Glutamatergic neuron (in vitro differentiated cells): ENCODE results near the gene LMBR1L. TPM values are rescaled to one million over a fixed set of nuclear protein-coding genes. Genes with fewer than 3 reads are reported as not detected.

Experiments used
- DNase-seq: peaks from one replicate; pipeline ENCODE4 v3.0.0; 2022
- H3K27ac Mint-ChIP-seq: one replicate; pipeline ENCODE4 v1.8.0; 2020; ENCODE audit warnings: mild to moderate bottlenecking, mixed read lengths, inconsistent platforms; ENCODE audit not compliant: unreplicated experiment
- H3K27me3 Mint-ChIP-seq: one replicate; pipeline ENCODE4 v1.8.0; 2020; ENCODE audit warnings: mild to moderate bottlenecking, moderate library complexity, mixed read lengths, inconsistent platforms; ENCODE audit not compliant: unreplicated experiment
- H3K36me3 Mint-ChIP-seq: one replicate; pipeline ENCODE4 v1.8.0; 2020; ENCODE audit warnings: mild to moderate bottlenecking, mixed read lengths, inconsistent platforms; ENCODE audit not compliant: unreplicated experiment
- H3K4me1 Mint-ChIP-seq: one replicate; pipeline ENCODE4 v1.8.0; 2020; ENCODE audit warnings: mild to moderate bottlenecking, low read depth, mixed read lengths, inconsistent platforms; ENCODE audit not compliant: unreplicated experiment
- H3K4me3 Mint-ChIP-seq: one replicate; pipeline ENCODE4 v1.8.0; 2020; ENCODE audit warnings: mild to moderate bottlenecking, mixed read lengths, inconsistent platforms; ENCODE audit not compliant: unreplicated experiment
- H3K9me3 Mint-ChIP-seq: one replicate; pipeline ENCODE4 v1.8.0; 2020; ENCODE audit warnings: mild to moderate bottlenecking, moderate library complexity, mixed read lengths, inconsistent platforms; ENCODE audit not compliant: unreplicated experiment
- CTCF ChIP-seq: fragments of 200-600 bp; sonication (generic); IDR thresholded peaks from one replicate; pipeline ENCODE4 v1.5.0; 2021; ENCODE audit not compliant: partially characterized antibody, unreplicated experiment
- total RNA-seq: library from RNA; stranded (reverse); fragmentation: NEBNext Ultra II Directional; extraction: Animal tissue kit (Norgen Biotek cat#: 25700); gene quantifications from one replicate; pipeline ENCODE4 v1.2.1, GENCODE V29; 2021; ENCODE audit not compliant: unreplicated experiment

Gene LMBR1L
- total RNA-seq, 1 donor from 2014 or later: 371 TPM

- Mint-ChIP-seq H3K27ac (no peak overlapping the region), H3K4me3 (peak overlapping the region; percentile 49), H3K4me1 (peaks cover 3% of the 10 kb centered on the region), H3K9me3 (peaks cover 5% of the 10 kb centered on the region), H3K27me3 (peaks cover 16% of the 10 kb centered on the region), H3K36me3 (no peaks in the 10 kb centered on the region)
- DNase-seq: peak; percentile 73
- TF ChIP-seq CTCF: peak; percentile 87
Measured at GRCh38 chr12:49088150-49088931, 22.3 kb downstream of the LMBR1L start.

GRCh38 chr12:49086116-49086515 is 24.5 kb downstream of the LMBR1L start:
- peaks cover 13% of the 10 kb centered on the region for H3K27me3 Mint-ChIP-seq
- peaks cover 3% of the 10 kb centered on the region for H3K4me1 Mint-ChIP-seq
- no peak for TF ChIP-seq CTCF
- no peak for DNase-seq
- no peak overlapping the region for H3K4me3 Mint-ChIP-seq
- H3K9me3 Mint-ChIP-seq: peaks cover 4% of the 10 kb centered on the region
- no peaks in the 10 kb centered on the region for H3K36me3 Mint-ChIP-seq
- H3K27ac Mint-ChIP-seq: no peak overlapping the region

GRCh38 chr12:49084438-49084837 is 26.2 kb downstream of the LMBR1L start:
- Mint-ChIP-seq H3K9me3 (peaks cover 4% of the 10 kb centered on the region), H3K36me3 (no peaks in the 10 kb centered on the region), H3K27ac (no peak overlapping the region), H3K27me3 (peaks cover 6% of the 10 kb centered on the region), H3K4me3 (no peak overlapping the region), H3K4me1 (peaks cover 1% of the 10 kb centered on the region)
- no peak for DNase-seq
- TF ChIP-seq CTCF: no peak

GRCh38 chr12:49079793-49080192 is 30.9 kb downstream of the LMBR1L start:
- Mint-ChIP-seq H3K36me3 (no peaks in the 10 kb centered on the region), H3K27me3 (no peaks in the 10 kb centered on the region), H3K9me3 (no peaks in the 10 kb centered on the region), H3K27ac (no peak overlapping the region), H3K4me3 (no peak overlapping the region), H3K4me1 (no peaks in the 10 kb centered on the region)
- TF ChIP-seq CTCF: no peak
- no peak for DNase-seq

- H3K27ac Mint-ChIP-seq: no peak overlapping the region
- H3K9me3 Mint-ChIP-seq: peaks cover 4% of the 10 kb centered on the region
- H3K4me1 Mint-ChIP-seq: peaks cover 7% of the 10 kb centered on the region
- no peak for DNase-seq
- no peak for TF ChIP-seq CTCF
- no peak overlapping the region for H3K4me3 Mint-ChIP-seq
- H3K36me3 Mint-ChIP-seq: no peaks in the 10 kb centered on the region
- H3K27me3 Mint-ChIP-seq: peaks cover 2% of the 10 kb centered on the region
Measured at GRCh38 chr12:49070971-49071370, 39.7 kb downstream of the LMBR1L start.
